HepG2 (cell line): Measurements from ENCODE around the gene RPTOR. TPM values are rescaled to one million over a fixed set of nuclear protein-coding genes. Genes with fewer than 3 reads are reported as not detected.

Experiments
- EP300 ChIP-seq, 3 experiments: sonication (generic) in 1 of 3; formaldehyde crosslinking in 1 of 3; IDR thresholded peaks; 2 replicates each; pipeline versions ENCODE4 v1.5.1 to v1.6.1; 2011 to 2020; ENCODE audit warnings: low read depth in 2 of 3, low read length in 2 of 3, borderline replicate concordance in 1 of 3, improper control_type of control experiment in 1 of 3, mild to moderate bottlenecking in 1 of 3, missing genetic modification reagents in 1 of 3, moderate library complexity in 1 of 3
- GMEB1 ChIP-seq: sonication (generic); formaldehyde crosslinking; IDR thresholded peaks from 2 replicates; pipeline ENCODE4 v1.5.1; 2020; ENCODE audit warnings: missing genetic modification reagents, mild to moderate bottlenecking, borderline replicate concordance
- GPBP1L1 ChIP-seq: sonication (generic); formaldehyde crosslinking; IDR thresholded peaks from 2 replicates; pipeline ENCODE4 v1.5.0; 2020; ENCODE audit warnings: mild to moderate bottlenecking, missing genetic modification reagents
- HDAC2 ChIP-seq: sonication (generic); formaldehyde crosslinking; IDR thresholded peaks from 2 replicates; pipeline ENCODE4 v1.4.0; 2020; ENCODE audit warnings: missing genetic modification reagents
- HNRNPK ChIP-seq: fragments of 200-400 bp; formaldehyde crosslinking; IDR thresholded peaks from 2 replicates; pipeline ENCODE4 v1.6.1; 2018; ENCODE audit warnings: low read length, low read depth, moderate library complexity, mild to moderate bottlenecking; ENCODE audit not compliant: poor library complexity, severe bottlenecking
- MTF1 ChIP-seq: sonication (generic); formaldehyde crosslinking; IDR thresholded peaks from 2 replicates; pipeline ENCODE4 v1.5.0; 2020; ENCODE audit warnings: missing genetic modification reagents
- MYNN ChIP-seq: sonication (generic); formaldehyde crosslinking; IDR thresholded peaks from 2 replicates; pipeline ENCODE4 v1.4.0; 2020; ENCODE audit warnings: mild to moderate bottlenecking, low read depth, missing genetic modification reagents
- PAXIP1 ChIP-seq: sonication (generic); formaldehyde crosslinking; conservative IDR thresholded peaks from 2 replicates; pipeline ENCODE4 v1.4.0; 2020; ENCODE audit warnings: mild to moderate bottlenecking, missing genetic modification reagents, moderate library complexity
- REPIN1 ChIP-seq: sonication (generic); formaldehyde crosslinking; IDR thresholded peaks from 2 replicates; pipeline ENCODE4 v1.8.0; 2022; ENCODE audit warnings: missing genetic modification reagents, low read depth, mild to moderate bottlenecking, borderline replicate concordance
- TOE1 ChIP-seq: sonication (generic); formaldehyde crosslinking; IDR thresholded peaks from 2 replicates; pipeline ENCODE4 v1.4.0; 2020; ENCODE audit warnings: mild to moderate bottlenecking, missing genetic modification reagents
- ZBED4 ChIP-seq: sonication (generic); formaldehyde crosslinking; IDR thresholded peaks from 2 replicates; pipeline ENCODE4 v1.4.0; 2020; ENCODE audit warnings: missing genetic modification reagents, borderline replicate concordance
- ZC3H13 ChIP-seq: sonication (generic); formaldehyde crosslinking; IDR thresholded peaks from 2 replicates; pipeline ENCODE4 v1.8.1; 2023; ENCODE audit warnings: mild to moderate bottlenecking, missing genetic modification reagents, moderate library complexity
- ZNF335 ChIP-seq: sonication (generic); formaldehyde crosslinking; IDR thresholded peaks from 2 replicates; pipeline ENCODE4 v1.4.0; 2020; ENCODE audit warnings: missing genetic modification reagents
- ZNF362 ChIP-seq: sonication (generic); formaldehyde crosslinking; IDR thresholded peaks from 2 replicates; pipeline ENCODE4 v1.4.0; 2020; ENCODE audit warnings: missing genetic modification reagents, mild to moderate bottlenecking, borderline replicate concordance
- ZZZ3 ChIP-seq: sonication (generic); formaldehyde crosslinking; IDR thresholded peaks from 2 replicates; pipeline ENCODE4 v1.4.0; 2020; ENCODE audit warnings: missing genetic modification reagents, mild to moderate bottlenecking, borderline replicate concordance
- polyA plus RNA-seq, 8 experiments: library from polyadenylated mRNA; depleted of rRNA in 3 of 8; stranded (reverse) in 7 of 8; unstranded in 1 of 8; fragments of >200 nt; fragmentation: Illumina TruSeq in 4 of 8; extraction: Trizol in 4 of 8; gene quantifications; 2 replicates each; pipeline versions ENCODE4 v1.2.1 to v1.2.3, GENCODE V29; 2011 to 2016; ENCODE audit warnings: low read depth in 4 of 8, missing spikeins in 1 of 8, mixed read lengths in 1 of 8; ENCODE audit not compliant: insufficient read depth in 1 of 8
- total RNA-seq, 5 experiments: library from RNA; depleted of rRNA; stranded (reverse); fragments of >200 nt; fragmentation: Illumina TruSeq; extraction: Trizol; gene quantifications; 2 replicates each; pipeline ENCODE4 v1.2.3, GENCODE V29; 2016; ENCODE audit warnings: low read depth in 1 of 5

The RPTOR gene
- total and polyA plus RNA-seq, 2 of the 13 experiments (the other 11 are each of a cell fraction or from before 2014, with no cell fraction given) = 6.6 to 25.3 TPM

- TF ChIP-seq EP300 (IDR thresholded peaks at IDR 0.05; ENCODE audit: low read depth in 2 of 2, low read length in 2 of 2) (peak in 1 of 2 experiments; percentile 29; a peak in 1 of 4 replicates), EP300 (CRISPR knock-in tag; IDR thresholded peaks at IDR 0.05; ENCODE audit: borderline replicate concordance) (no peak), GPBP1L1 (CRISPR knock-in tag) (no peak), ZZZ3 (CRISPR knock-in tag) (peak; percentile 81; the same call in 1 of the 2 replicates), ZBED4 (CRISPR knock-in tag) (peak; percentile 78; the same call in 1 of the 2 replicates), MTF1 (no peak), REPIN1 (CRISPR knock-in tag) (peak; percentile 7; the same call in 1 of the 2 replicates), TOE1 (CRISPR knock-in tag) (no peak), PAXIP1 (CRISPR knock-in tag) (peak; percentile 75), ZNF362 (CRISPR knock-in tag) (peak; percentile 80), GMEB1 (CRISPR knock-in tag) (peak; percentile 12; the same call in 1 of the 2 replicates), MYNN (CRISPR knock-in tag) (no peak), ZC3H13 (CRISPR knock-in tag) (no peak; the same call in none of the 2 replicates), HNRNPK (no peak), ZNF335 (no peak), HDAC2 (CRISPR knock-in tag) (peak; percentile 37; the same call in 1 of the 2 replicates)
These were observed 446.4 kb downstream of the RPTOR start (continued) for GRCh38 chr17:80990921-80991644.
